GM21737 (cell line): ENCODE results near the gene HPSE2.
A peak's percentile ranks its signal among the peaks of the same experiment; 100 is the strongest.

ENCODE experiments used
- ATAC-seq: cut with Tn5 transposase; IDR thresholded peaks from one replicate; pipeline ENCODE4 v1.9.1; 2021; ENCODE audit warnings: mild to moderate bottlenecking, moderate library complexity; ENCODE audit not compliant: unreplicated experiment

Gene HPSE2

GRCh38 chr10:98419469-98420261 is 816.0 kb downstream of the HPSE2 start:
- ATAC-seq: no peak

- no peak for ATAC-seq
These were observed 816.8 kb downstream of the HPSE2 start for GRCh38 chr10:98418665-98419468.

GRCh38 chr10:98417973-98418664 is 817.5 kb downstream of the HPSE2 start:
- ATAC-seq: no peak

- ATAC-seq: no peak
These were observed 818.1 kb downstream of the HPSE2 start for GRCh38 chr10:98417481-98417959.

- no peak for ATAC-seq
These were observed 818.9 kb downstream of the HPSE2 start for GRCh38 chr10:98416606-98417388.

GRCh38 chr10:98415731-98416119 is 819.9 kb downstream of the HPSE2 start:
- no peak for ATAC-seq

GRCh38 chr10:98414932-98415730 is 820.5 kb downstream of the HPSE2 start, which contains the start of gene PYROXD2:
Gene PYROXD2, minus strand, starts transcription at chr10:98415182. Its CDS starts 47 bp downstream, at chr10:98415135.
- ATAC-seq: peak; percentile 66

- no peak for ATAC-seq
These were observed 821.1 kb downstream of the HPSE2 start for GRCh38 chr10:98414578-98414931.

GRCh38 chr10:98411768-98412167 is 823.9 kb downstream of the HPSE2 start:
- ATAC-seq: no peak

GRCh38 chr10:98411166-98411565 is 824.5 kb downstream of the HPSE2 start:
- ATAC-seq: no peak

GRCh38 chr10:98410759-98411158 is 824.9 kb downstream of the HPSE2 start:
- ATAC-seq: no peak

GRCh38 chr10:98410135-98410743 is 825.4 kb downstream of the HPSE2 start:
- ATAC-seq: no peak

GRCh38 chr10:98408799-98409198 is 826.9 kb downstream of the HPSE2 start:
- no peak for ATAC-seq

- ATAC-seq: no peak
These were observed 827.9 kb downstream of the HPSE2 start for GRCh38 chr10:98407744-98408241.
